Ovary (tissue), 3 donors: Measurements from ENCODE around the gene GALR2.

ENCODE experiments used
- EP300 ChIP-seq: sonication (generic); formaldehyde crosslinking; IDR thresholded peaks from one replicate; pipeline ENCODE4 v1.6.1; 2017; ENCODE audit warnings: antibody characterized with exemption
- TF ChIP-seq, protein P1 (sequence below), 3 donors: fragments of 450-650 bp in 2 of 3; fragments of 200-600 bp in 1 of 3; IDR thresholded peaks; one replicate each; pipeline versions ENCODE4 v1.5.1 to v1.8.0; 2016 to 2022; ENCODE audit warnings: antibody characterized with exemption in 3 of 3, mild to moderate bottlenecking in 1 of 3
- donor health status: DM: no; HTN: no; CAD: no.

DNA sequence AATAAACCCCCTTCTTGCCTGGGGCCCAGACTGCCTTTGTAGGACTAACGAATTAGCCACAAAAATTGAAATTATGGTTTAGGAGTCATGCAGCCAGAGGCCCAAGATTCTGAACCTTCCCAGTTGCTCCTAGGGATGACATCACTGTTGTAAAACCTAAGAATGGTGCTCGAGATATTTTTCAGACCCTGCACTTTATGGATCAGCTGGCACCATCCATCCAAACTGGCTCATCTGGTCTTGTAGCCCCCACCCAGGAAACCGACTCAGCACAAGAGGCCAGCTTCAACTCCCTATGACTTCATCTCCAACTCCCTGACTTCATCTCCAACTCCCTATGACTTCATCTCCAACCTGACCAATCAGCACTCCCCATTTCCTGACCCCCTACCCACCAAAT lies 36.5 kb upstream of the GALR2 start:
- TF ChIP-seq, protein P1, sequence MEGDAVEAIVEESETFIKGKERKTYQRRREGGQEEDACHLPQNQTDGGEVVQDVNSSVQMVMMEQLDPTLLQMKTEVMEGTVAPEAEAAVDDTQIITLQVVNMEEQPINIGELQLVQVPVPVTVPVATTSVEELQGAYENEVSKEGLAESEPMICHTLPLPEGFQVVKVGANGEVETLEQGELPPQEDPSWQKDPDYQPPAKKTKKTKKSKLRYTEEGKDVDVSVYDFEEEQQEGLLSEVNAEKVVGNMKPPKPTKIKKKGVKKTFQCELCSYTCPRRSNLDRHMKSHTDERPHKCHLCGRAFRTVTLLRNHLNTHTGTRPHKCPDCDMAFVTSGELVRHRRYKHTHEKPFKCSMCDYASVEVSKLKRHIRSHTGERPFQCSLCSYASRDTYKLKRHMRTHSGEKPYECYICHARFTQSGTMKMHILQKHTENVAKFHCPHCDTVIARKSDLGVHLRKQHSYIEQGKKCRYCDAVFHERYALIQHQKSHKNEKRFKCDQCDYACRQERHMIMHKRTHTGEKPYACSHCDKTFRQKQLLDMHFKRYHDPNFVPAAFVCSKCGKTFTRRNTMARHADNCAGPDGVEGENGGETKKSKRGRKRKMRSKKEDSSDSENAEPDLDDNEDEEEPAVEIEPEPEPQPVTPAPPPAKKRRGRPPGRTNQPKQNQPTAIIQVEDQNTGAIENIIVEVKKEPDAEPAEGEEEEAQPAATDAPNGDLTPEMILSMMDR (IDR thresholded peaks at IDR 0.05): no peak
- TF ChIP-seq EP300: no peak
